ENCODE measurements around the gene HNRNPUL2.

- TF ChIP-seq CTCF (IDR thresholded peaks at IDR 0.05; ENCODE audit: insufficient read depth, low read length) (no peak), REST (IDR thresholded peaks at IDR 0.05; ENCODE audit: insufficient replicate concordance, low read depth) (no peak), POLR2AphosphoS5 (IDR thresholded peaks at IDR 0.05; ENCODE audit: low read depth) (no peak)
Measured at GRCh38 chr11:62737196-62737595, 9.9 kb upstream of the HNRNPUL2 start.
